Uterus (tissue), 4 donors: ENCODE results near the gene ADGRD1. TPM values are rescaled to one million over a fixed set of nuclear protein-coding genes. Genes with fewer than 3 reads are reported as not detected.

ENCODE experiments used
- DNase-seq, 2 donors: peaks; one replicate each; pipeline ENCODE4 v3.0.0-alpha.2; 2019 to 2020
- H3K27ac ChIP-seq, 2 donors: fragments of 200-600 bp; sonication (generic); 1 replicate in 1 of 2; 2 replicates in 1 of 2; pipeline ENCODE4 v1.5.1; 2016 to 2018
- H3K27me3 ChIP-seq, 2 donors: fragments of 200-600 bp; sonication (generic); one replicate each; pipeline ENCODE4 v1.5.1; 2018 to 2019; ENCODE audit warnings: control low read depth in 1 of 2
- H3K36me3 ChIP-seq, 2 donors: fragments of 200-600 bp; sonication (generic); one replicate each; pipeline ENCODE4 v1.5.1; 2019; ENCODE audit warnings: control low read depth in 1 of 2
- H3K4me1 ChIP-seq, 2 donors: fragments of 200-600 bp; sonication (generic); one replicate each; pipeline ENCODE4 v1.5.1; 2018 to 2019; ENCODE audit warnings: control low read depth in 1 of 2
- H3K4me3 ChIP-seq, 2 donors: fragments of 200-600 bp; sonication (generic); 1 replicate in 1 of 2; 2 replicates in 1 of 2; pipeline ENCODE4 v1.5.1; 2018 to 2019; ENCODE audit warnings: mild to moderate bottlenecking in 1 of 2
- H3K9me3 ChIP-seq, 2 donors: fragments of 200-600 bp; sonication (generic); one replicate each; pipeline ENCODE4 v1.5.1; 2019; ENCODE audit warnings: control low read depth in 1 of 2
- CTCF ChIP-seq, 4 experiments: fragments of 200-600 bp in 2 of 4; fragments of 450-650 bp in 2 of 4; sonication (generic) in 2 of 4; IDR thresholded peaks; one replicate each; pipeline ENCODE4 v1.5.1; 2016 to 2019; ENCODE audit warnings: antibody characterized with exemption in 4 of 4, mild to moderate bottlenecking in 2 of 4, moderate library complexity in 1 of 4
- POLR2A ChIP-seq, 2 donors: fragments of 450-650 bp; IDR thresholded peaks; one replicate each; pipeline ENCODE4 v1.6.1; 2016; ENCODE audit warnings: antibody characterized with exemption in 2 of 2, mild to moderate bottlenecking in 1 of 2, moderate library complexity in 1 of 2
- intact Hi-C: fragments of 100-400 bp; cut with DNase I; formaldehyde crosslinking; loops from one replicate; pipeline ENCODE4 v1.15.1; 2023; ENCODE audit warnings: low total_unique reads
- total RNA-seq, 4 donors: library from RNA; depleted of rRNA in 3 of 4; stranded (reverse); fragments of >200 nt in 3 of 4; gene quantifications; one replicate each; pipeline versions ENCODE4 v1.1.0 to v1.2.4, GENCODE V29; 2014 to 2023
- donor health status: DM: yes; HTN: yes; CAD: no.

ADGRD1 gene
- total RNA-seq, 4 donors from 2014 or later, result 13.5 to 89.9 (median 33.7) TPM

- Histone ChIP-seq H3K36me3 (no peaks in the 10 kb centered on the region), H3K4me3 (no peak overlapping the region), H3K4me1 (no peaks in the 10 kb centered on the region), H3K27ac (peak overlapping the region in 1 of 2 donors; percentile 3), H3K9me3 (no peaks in the 10 kb centered on the region), H3K27me3 (no peaks in the 10 kb centered on the region)
- TF ChIP-seq CTCF (IDR thresholded peaks at IDR 0.05) (no peak), POLR2A (IDR thresholded peaks at IDR 0.05) (no peak)
- intact Hi-C loops, result no loop called here
- no peak for DNase-seq
These were observed 25.1 kb downstream of the ADGRD1 start for GRCh38 chr12:130978785-130979184.

GRCh38 chr12:130981074-130981742, 27.5 kb downstream of the ADGRD1 start:
- Histone ChIP-seq H3K27ac (peak overlapping the region; percentile 14 to 38), H3K4me3 (no peak overlapping the region), H3K4me1 (no peaks in the 10 kb centered on the region), H3K36me3 (no peaks in the 10 kb centered on the region), H3K27me3 (no peaks in the 10 kb centered on the region), H3K9me3 (no peaks in the 10 kb centered on the region)
- no peak for DNase-seq
- TF ChIP-seq POLR2A (IDR thresholded peaks at IDR 0.05) (no peak), CTCF (IDR thresholded peaks at IDR 0.05) (no peak)
- intact Hi-C loops, result no loop called here

GRCh38 chr12:130981911-130982310, 28.2 kb downstream of the ADGRD1 start:
- no peak for DNase-seq
- peak overlapping the region in 1 of 2 donors; percentile 38 for H3K27ac ChIP-seq
- intact Hi-C loops, result no loop called here
- TF ChIP-seq POLR2A (IDR thresholded peaks at IDR 0.05) (no peak), CTCF (IDR thresholded peaks at IDR 0.05) (no peak)
- no peak overlapping the region for H3K4me3 ChIP-seq
- H3K27me3 ChIP-seq, result no peaks in the 10 kb centered on the region
- H3K4me1 ChIP-seq, result no peaks in the 10 kb centered on the region
- no peaks in the 10 kb centered on the region for H3K9me3 ChIP-seq
- no peaks in the 10 kb centered on the region for H3K36me3 ChIP-seq

- Histone ChIP-seq H3K36me3 (no peaks in the 10 kb centered on the region), H3K27me3 (no peaks in the 10 kb centered on the region), H3K27ac (no peak overlapping the region), H3K4me1 (no peaks in the 10 kb centered on the region), H3K4me3 (no peak overlapping the region), H3K9me3 (no peaks in the 10 kb centered on the region)
- intact Hi-C loops, result no loop called here
- TF ChIP-seq POLR2A (IDR thresholded peaks at IDR 0.05) (no peak), CTCF (IDR thresholded peaks at IDR 0.05) (no peak)
- DNase-seq, result no peak
These were observed 29.0 kb downstream of the ADGRD1 start for GRCh38 chr12:130982565-130983225.

- no peaks in the 10 kb centered on the region for H3K9me3 ChIP-seq
- H3K27ac ChIP-seq, result no peak overlapping the region
- no peak overlapping the region for H3K4me3 ChIP-seq
- no peak for DNase-seq
- intact Hi-C loops, result no loop called here
- no peaks in the 10 kb centered on the region for H3K36me3 ChIP-seq
- TF ChIP-seq POLR2A (IDR thresholded peaks at IDR 0.05), result no peak
- no peak for TF ChIP-seq CTCF (IDR thresholded peaks at IDR 0.05)
- no peaks in the 10 kb centered on the region for H3K4me1 ChIP-seq
- H3K27me3 ChIP-seq, result no peaks in the 10 kb centered on the region
These were observed 29.8 kb downstream of the ADGRD1 start for GRCh38 chr12:130983328-130984017.
